K562 (cell line): Measurements from ENCODE around the gene SPECC1L. TPM values are rescaled to one million over a fixed set of nuclear protein-coding genes. Genes with fewer than 3 reads are reported as not detected.
A peak's percentile ranks its signal among the peaks of the same experiment; 100 is the strongest.

ENCODE experiments used
- ATAC-seq: fragments of 200-7000 bp; cut with Tn5 transposase; 3 replicates; pipeline ENCODE4 v1.9.1; 2020; ENCODE audit warnings: moderate library complexity
- BruUV-seq: library from RNA; stranded (reverse); fragments of 400-500 nt; replicated peaks from 2 replicates; lab custom pipeline; 2021; lab: Mats Ljungman, UMichigan
- CTCF ChIA-PET: fragments of 300-600 bp; formaldehyde crosslinking; extraction: SDS; loops from one replicate; lab custom pipeline; 2021; ENCODE audit warnings: low intra/inter-chr PET ratio; lab: Yijun Ruan, JAX
- POLR2A ChIA-PET: fragments of 300-600, 350-650 bp; sonication (Branson Sonifier 250); formaldehyde crosslinking; extraction: SDS; loops from one replicate; lab custom pipeline; 2021; ENCODE audit warnings: antibody characterized with exemption, inconsistent platforms; lab: Yijun Ruan, JAX
- DNase-seq, 4 experiments: peaks; one replicate each; pipeline versions ENCODE4 v3.0.0 to v3.0.0-alpha.2; 2011 to 2018; ENCODE audit warnings: low spot score in 3 of 4, mixed read lengths in 3 of 4; ENCODE audit errors: extremely low read depth in 1 of 4
- FAIRE-seq: peaks from 2 replicates; lab custom pipeline; 2011; peaks lifted over from hg19 to GRCh38; lab: Jason Lieb, UNC
- H2AFZ ChIP-seq: 2 replicates; pipeline ENCODE4 v1.6.0; 2011; ENCODE audit warnings: low read depth, low read length, control low read depth, inconsistent platforms
- H3K27ac ChIP-seq: fragments of 200-600 bp; 3 replicates; pipeline ENCODE4 v1.8.0; 2011; ENCODE audit warnings: low read depth, mild to moderate bottlenecking, control low read depth, inconsistent platforms, low read length, moderate library complexity, mixed read lengths; ENCODE audit errors: extremely low read depth
- H3K27me3 ChIP-seq, 2 experiments: fragments of 300-600 bp in 1 of 2; 2 replicates in 1 of 2; 3 replicates in 1 of 2; pipeline versions ENCODE4 v1.6.0 to v1.8.0; 2011; ENCODE audit warnings: inconsistent platforms in 2 of 2, low read length in 2 of 2, mild to moderate bottlenecking in 1 of 2, mixed read lengths in 1 of 2, moderate library complexity in 1 of 2; ENCODE audit not compliant: control insufficient read depth in 2 of 2, insufficient read depth in 2 of 2
- H3K36me3 ChIP-seq: fragments of 300-600 bp; 3 replicates; pipeline ENCODE4 v1.8.0; 2011; ENCODE audit warnings: mild to moderate bottlenecking, low read length, inconsistent platforms; ENCODE audit not compliant: control insufficient read depth, insufficient read depth
- H3K4me1 ChIP-seq, 2 experiments: fragments of 200-600 bp in 1 of 2; replicated peaks in 1 of 2; 2 replicates in 1 of 2; 3 replicates in 1 of 2; pipeline versions ENCODE4 v1.5.1 to v1.8.0; 2011; ENCODE audit warnings: inconsistent platforms in 2 of 2, low read length in 2 of 2, mild to moderate bottlenecking in 1 of 2, mixed read lengths in 1 of 2, moderate library complexity in 1 of 2; ENCODE audit not compliant: control insufficient read depth in 2 of 2, insufficient read depth in 2 of 2
- H3K4me2 ChIP-seq: 2 replicates; pipeline ENCODE4 v1.6.1; 2011; ENCODE audit warnings: low read length, control low read depth, inconsistent platforms, mixed read lengths; ENCODE audit not compliant: insufficient read depth
- H3K4me3 ChIP-seq: fragments of 200-600 bp; sonication (generic), shearing (Covaris generic); 2 replicates; pipeline ENCODE4 v1.5.1; 2016; ENCODE audit warnings: control low read depth, inconsistent platforms
- H3K79me2 ChIP-seq: fragments of 200-600 bp; 3 replicates; pipeline ENCODE4 v1.8.0; 2011; ENCODE audit warnings: low read length, inconsistent platforms; ENCODE audit not compliant: control insufficient read depth, insufficient read depth
- H3K9ac ChIP-seq, 2 experiments: 2 replicates each; pipeline versions ENCODE4 v1.6.0 to v1.6.1; 2011; ENCODE audit warnings: low read depth in 2 of 2, low read length in 2 of 2, control low read depth in 1 of 2, inconsistent platforms in 1 of 2, mild to moderate bottlenecking in 1 of 2, mixed read lengths in 1 of 2; ENCODE audit not compliant: insufficient read depth in 1 of 2
- H3K9me1 ChIP-seq: one replicate; pipeline ENCODE4 v1.6.0; 2011; ENCODE audit warnings: inconsistent platforms, mild to moderate bottlenecking, low read length, moderate library complexity; ENCODE audit not compliant: control insufficient read depth, insufficient read depth
- H3K9me3 ChIP-seq: replicated peaks from 2 replicates; pipeline ENCODE4 v1.5.1; 2011; ENCODE audit warnings: low read depth, low read length, inconsistent platforms; ENCODE audit not compliant: control insufficient read depth, insufficient read depth
- H4K20me1 ChIP-seq: replicated peaks from 2 replicates; pipeline ENCODE4 v1.6.1; 2011; ENCODE audit warnings: low read length, inconsistent platforms, mixed read lengths; ENCODE audit not compliant: control insufficient read depth, insufficient read depth
- E2F3 ChIP-seq: fragments of 250-450 bp; sonication (Bioruptor Pico); IDR thresholded peaks from 2 replicates; pipeline ENCODE4 v1.4.0; 2020; ENCODE audit warnings: mild to moderate bottlenecking
- E2F8 ChIP-seq: fragments of 450-650 bp; IDR thresholded peaks from 2 replicates; pipeline ENCODE4 v1.7.1; 2018; ENCODE audit warnings: mild to moderate bottlenecking, low read depth; ENCODE audit not compliant: partially characterized antibody
- POLR2A ChIP-seq: fragments of 450-650 bp; conservative IDR thresholded peaks from 2 replicates; pipeline ENCODE4 v1.6.1; 2016
- RBM15 ChIP-seq: fragments of 200-400 bp; formaldehyde crosslinking; IDR thresholded peaks from 2 replicates; pipeline ENCODE4 v1.6.1; 2018; ENCODE audit warnings: mild to moderate bottlenecking, low read length, moderate library complexity; ENCODE audit not compliant: insufficient read depth
- RCOR1 ChIP-seq, 2 experiments: IDR thresholded peaks; 2 replicates each; pipeline ENCODE4 v1.6.1; 2012; ENCODE audit warnings: low read depth in 2 of 2, low read length in 2 of 2, borderline replicate concordance in 1 of 2, improper control_type of control experiment in 1 of 2
- XRCC3 ChIP-seq: fragments of 450-650 bp; IDR thresholded peaks from 2 replicates; pipeline ENCODE4 v1.6.1; 2017; ENCODE audit warnings: mild to moderate bottlenecking, moderate library complexity
- ZBTB17 ChIP-seq: fragments of 450-650 bp; formaldehyde crosslinking; IDR thresholded peaks from 2 replicates; pipeline ENCODE4 v1.4.0; 2020; ENCODE audit warnings: mild to moderate bottlenecking
- ZBTB40 ChIP-seq, 2 experiments: fragments of 450-650 bp in 1 of 2; sonication (generic) in 1 of 2; formaldehyde crosslinking in 1 of 2; IDR thresholded peaks; 2 replicates each; pipeline versions ENCODE4 v1.7.1 to v1.9.0; 2016 to 2022; ENCODE audit warnings: inconsistent platforms in 1 of 2, mild to moderate bottlenecking in 1 of 2, missing genetic modification reagents in 1 of 2
- ZNF232 ChIP-seq: sonication (generic); formaldehyde crosslinking; IDR thresholded peaks from 2 replicates; pipeline ENCODE4 v1.8.0; 2022; ENCODE audit warnings: mild to moderate bottlenecking, missing genetic modification reagents
- WGBS: fragments of 100-300 bp; shearing (Covaris generic); methylation state at CpG from one replicate; pipeline ENCODE4 v1.1.6; 2016; ENCODE audit warnings: low coverage, mixed read lengths; ENCODE audit not compliant: insufficient coverage; ENCODE audit errors: missing lambda C conversion rate; 5-methylcytosine and 5-hydroxymethylcytosine counted together
- in situ Hi-C: fragments of 300-500 bp; cut with MboI; formaldehyde crosslinking; loops from 4 replicates; pipeline ENCODE4 v1.15.0; 2018; ENCODE audit warnings: inconsistent platforms, mixed read lengths
- intact Hi-C: fragments of 100-400 bp; cut with micrococcal nuclease; formaldehyde crosslinking; loops from 2 replicates; pipeline ENCODE4 v1.14.2; 2022
- polyA plus RNA-seq, 8 experiments: library from polyadenylated mRNA; depleted of rRNA in 4 of 8; stranded (reverse) in 5 of 8; unstranded in 3 of 8; fragments of >200 nt; fragmentation: Nextera tagmentation in 2 of 8; fragmentation: Illumina TruSeq in 1 of 8; extraction: Ambion mirVana in 2 of 8; extraction: Trizol in 1 of 8; gene quantifications; 2 replicates each; pipeline versions ENCODE4 v1.2.1 to v1.2.3, GENCODE V29; 2011 to 2014; ENCODE audit warnings: inconsistent platforms in 1 of 8, missing spikeins in 1 of 8
- total RNA-seq, 7 experiments: library from RNA; depleted of rRNA in 6 of 7; stranded (reverse); fragments of >200 nt in 6 of 7; fragmentation: Illumina TruSeq in 2 of 7; extraction: Trizol in 2 of 7; gene quantifications; 2 replicates each; pipeline versions ENCODE4 v1.2.1 to v1.2.3, GENCODE V29; 2011 to 2021; ENCODE audit warnings: low replicate concordance in 1 of 7

Gene SPECC1L
- total and polyA plus RNA-seq, 9 of the 15 experiments (the other 6 are each of a cell fraction or from before 2014, with no cell fraction given): 1.4 to 27.9 (median 14.5) TPM

- no peaks in the 10 kb centered on the region for H4K20me1 ChIP-seq
- intact Hi-C loops: no loop called here
- WGBS: 44% methylated on average over 1 of the region's 13 CpGs
- no peak for ATAC-seq
- no peak overlapping the region for H3K4me2 ChIP-seq
- TF ChIP-seq RCOR1 (IDR thresholded peaks at IDR 0.05; ENCODE audit: borderline replicate concordance in 1 of 2, low read depth in 2 of 2, low read length in 2 of 2) (no peak), ZNF232 (CRISPR knock-in tag) (no peak), RBM15 (no peak), XRCC3 (no peak), E2F8 (no peak), POLR2A (no peak), E2F3 (no peak), ZBTB40 (IDR thresholded peaks at IDR 0.05) (no peak), ZBTB40 (CRISPR knock-in tag; IDR thresholded peaks at IDR 0.05) (no peak), ZBTB17 (CRISPR knock-in tag) (no peak)
- TF ChIP-seq, all 486 proteins: peak for 0
- no peaks in the 10 kb centered on the region for H3K9me1 ChIP-seq
- peaks cover 0 to 5% of the 10 kb centered on the region in 2 experiments; a peak in 2 of 5 replicates for H3K4me1 ChIP-seq
- ChIA-PET POLR2A (no interaction called here), CTCF (no interaction called here)
- no peaks in the 10 kb centered on the region for H3K27me3 ChIP-seq
- no TSS peak for BruUV-seq
- no peaks in the 10 kb centered on the region for H3K36me3 ChIP-seq
- H2AFZ ChIP-seq: no peak overlapping the region
- H3K79me2 ChIP-seq: no peaks in the 10 kb centered on the region
- FAIRE-seq: no peak
- in situ Hi-C loops: no loop called here
- no peak overlapping the region for H3K4me3 ChIP-seq
- H3K27ac ChIP-seq: no peak overlapping the region
- peak in 1 of 4 experiments; percentile 2 for DNase-seq
- no peaks in the 10 kb centered on the region for H3K9me3 ChIP-seq
- H3K9ac ChIP-seq: no peak overlapping the region
Observed at GRCh38 chr22:24233235-24233634, 37.4 kb upstream of the SPECC1L start.
